T-cell (primary cell): ENCODE results near the gene CCDC92B. TPM values are rescaled to one million over a fixed set of nuclear protein-coding genes. Genes with fewer than 3 reads are reported as not detected.

Experiments
- ATAC-seq, 4 experiments: fragments of 200-7000 bp in 3 of 4; fragments of 150-1000 bp in 1 of 4; cut with Tn5 transposase; replicated peaks in 1 of 4; 1 replicate in 3 of 4; 2 replicates in 1 of 4; pipeline ENCODE4 v1.10.0; 2021; ENCODE audit warnings: moderate library complexity in 3 of 4, mild to moderate bottlenecking in 2 of 4, moderate number of reproducible peaks in 1 of 4
- CTCF ChIA-PET, 2 donors: fragments of 300-600 bp; sonication (Branson Sonifier 250); formaldehyde crosslinking; loops; one replicate each; lab custom pipeline; 2022; ENCODE audit warnings: antibody characterized with exemption in 2 of 2; lab: Charles Lee
- POLR2A ChIA-PET, 2 donors: fragments of 300-600 bp; sonication (Branson Sonifier 250); formaldehyde crosslinking; loops; one replicate each; lab custom pipeline; 2022; ENCODE audit warnings: antibody characterized with exemption in 2 of 2; lab: Charles Lee
- DNase-seq, 35 experiments: peaks; one replicate each; pipeline versions ENCODE4 v3.0.0 to v3.0.0-alpha.2; 2013 to 2023
- H3K27ac ChIP-seq: one replicate; pipeline ENCODE4 v1.5.1; 2013; ENCODE audit warnings: low read length
- H3K27me3 ChIP-seq, 2 experiments: replicated peaks in 1 of 2; 1 replicate in 1 of 2; 2 replicates in 1 of 2; pipeline versions ENCODE4 v1.6.1 to v1.7.0; 2013; ENCODE audit warnings: low read length in 1 of 2, mixed read lengths in 1 of 2; ENCODE audit not compliant: control insufficient read depth in 2 of 2, insufficient read depth in 2 of 2; ENCODE audit errors: extremely low read depth in 1 of 2
- H3K36me3 ChIP-seq, 2 donors: 1 replicate in 1 of 2; 2 replicates in 1 of 2; pipeline versions ENCODE4 v1.6.1 to v1.7.0; 2013; ENCODE audit warnings: low read length in 1 of 2; ENCODE audit not compliant: control insufficient read depth in 2 of 2, insufficient read depth in 1 of 2; ENCODE audit errors: extremely low read depth in 1 of 2
- H3K4me1 ChIP-seq, 2 experiments: 1 replicate in 1 of 2; 2 replicates in 1 of 2; pipeline versions ENCODE4 v1.6.1 to v1.7.0; 2013; ENCODE audit warnings: low read length in 2 of 2, mixed read lengths in 1 of 2; ENCODE audit not compliant: insufficient read depth in 2 of 2, control insufficient read depth in 1 of 2; ENCODE audit errors: extremely low read depth in 1 of 2
- H3K4me3 ChIP-seq, 2 donors: 1 replicate in 1 of 2; 2 replicates in 1 of 2; pipeline versions ENCODE4 v1.5.1 to v1.7.0; 2013; ENCODE audit warnings: mild to moderate bottlenecking in 2 of 2, low read length in 1 of 2, moderate library complexity in 1 of 2; ENCODE audit not compliant: control insufficient read depth in 1 of 2; ENCODE audit errors: extremely low read depth in 1 of 2
- H3K9me3 ChIP-seq: 2 replicates; pipeline ENCODE4 v1.7.0; 2013
- H3K27ac Mint-ChIP-seq, 2 donors: one replicate each; pipeline ENCODE4 v1.8.0; 2020 to 2021; ENCODE audit warnings: mild to moderate bottlenecking in 2 of 2, mixed read lengths in 2 of 2
- H3K27me3 Mint-ChIP-seq, 2 donors: one replicate each; pipeline ENCODE4 v1.8.0; 2021 to 2022; ENCODE audit warnings: mixed read lengths in 2 of 2
- H3K36me3 Mint-ChIP-seq: one replicate; pipeline ENCODE4 v1.8.0; 2021; ENCODE audit warnings: mixed read lengths
- H3K4me1 Mint-ChIP-seq, 3 donors: one replicate each; pipeline ENCODE4 v1.8.0; 2020 to 2022; ENCODE audit warnings: mixed read lengths in 3 of 3, mild to moderate bottlenecking in 1 of 3
- H3K4me3 Mint-ChIP-seq, 3 donors: one replicate each; pipeline ENCODE4 v1.8.0; 2020 to 2022; ENCODE audit warnings: mild to moderate bottlenecking in 3 of 3, mixed read lengths in 3 of 3, moderate library complexity in 3 of 3
- H3K9me3 Mint-ChIP-seq, 3 donors: one replicate each; pipeline ENCODE4 v1.8.0; 2020 to 2022; ENCODE audit warnings: mixed read lengths in 3 of 3
- WGBS: methylation state at CpG from one replicate; pipeline ENCODE4 v1.1.5; 2013; ENCODE audit warnings: missing lambda C conversion rate; ENCODE audit not compliant: insufficient coverage; 5-methylcytosine and 5-hydroxymethylcytosine counted together
- total RNA-seq, 35 experiments: library from RNA in 6 of 35; stranded (reverse) in 6 of 35; fragments of 120-200 nt in 1 of 35; gene quantifications; one replicate each; pipeline versions ENCODE4 v1.2.1 to v1.2.4 and lab custom pipeline; 2013 to 2026

Gene CCDC92B
- total RNA-seq, 5 donors from 2014 or later (not counting 1 experiment from before 2014, with no cell fraction given): 0.13 to 0.53 (median 0.27) TPM; not detected in 1

DNA sequence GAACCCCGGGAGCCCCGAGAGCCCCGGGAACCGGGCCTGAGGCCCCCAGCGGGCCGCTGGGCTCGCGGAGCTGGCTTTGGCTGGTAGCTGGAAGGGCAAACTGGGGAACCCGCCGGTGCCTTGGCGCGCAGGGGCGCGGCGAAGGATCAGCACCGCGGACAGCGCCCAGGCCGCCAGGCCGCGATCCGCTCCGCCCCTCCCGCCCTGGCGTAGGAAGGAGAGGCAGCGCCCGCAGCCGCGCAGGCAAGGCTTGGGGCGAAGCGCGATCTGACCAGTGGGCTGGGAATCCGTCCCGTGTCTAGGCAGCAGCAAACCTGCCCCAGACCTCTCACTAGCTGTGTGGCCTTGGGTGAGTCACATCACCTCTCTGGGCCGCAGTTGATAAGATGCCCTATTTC is 331 bp upstream of the CCDC92B start:
- Mint-ChIP-seq H3K4me3 (peak overlapping the region in 1 of 3 donors; percentile 36), H3K9me3 (no peaks in the 10 kb centered on the region), H3K27ac (no peak overlapping the region), H3K36me3 (no peaks in the 10 kb centered on the region), H3K27me3 (peaks cover 38 to 54% of the 10 kb centered on the region in 2 donors), H3K4me1 (peaks cover 0 to 4% (median 0%) of the 10 kb centered on the region in 3 donors)
- H3K4me1 ChIP-seq: peaks cover 0 to 6% of the 10 kb centered on the region in 2 experiments
- POLR2A ChIA-PET: no interaction called here
- H3K27ac ChIP-seq: no peak overlapping the region
- DNase-seq (peak; percentile 29 to 86 (median 62)), ATAC-seq (peak; percentile 92 to 99 (median 95))
- CTCF ChIA-PET: no interaction called here
- H3K9me3 ChIP-seq: no peaks in the 10 kb centered on the region
- H3K4me3 ChIP-seq: no peak overlapping the region
- peaks cover 13 to 70% of the 10 kb centered on the region in 2 experiments for H3K27me3 ChIP-seq
- H3K36me3 ChIP-seq: no peaks in the 10 kb centered on the region
- WGBS: under 1% methylated on average over 31 of the region's 35 CpGs

DNA sequence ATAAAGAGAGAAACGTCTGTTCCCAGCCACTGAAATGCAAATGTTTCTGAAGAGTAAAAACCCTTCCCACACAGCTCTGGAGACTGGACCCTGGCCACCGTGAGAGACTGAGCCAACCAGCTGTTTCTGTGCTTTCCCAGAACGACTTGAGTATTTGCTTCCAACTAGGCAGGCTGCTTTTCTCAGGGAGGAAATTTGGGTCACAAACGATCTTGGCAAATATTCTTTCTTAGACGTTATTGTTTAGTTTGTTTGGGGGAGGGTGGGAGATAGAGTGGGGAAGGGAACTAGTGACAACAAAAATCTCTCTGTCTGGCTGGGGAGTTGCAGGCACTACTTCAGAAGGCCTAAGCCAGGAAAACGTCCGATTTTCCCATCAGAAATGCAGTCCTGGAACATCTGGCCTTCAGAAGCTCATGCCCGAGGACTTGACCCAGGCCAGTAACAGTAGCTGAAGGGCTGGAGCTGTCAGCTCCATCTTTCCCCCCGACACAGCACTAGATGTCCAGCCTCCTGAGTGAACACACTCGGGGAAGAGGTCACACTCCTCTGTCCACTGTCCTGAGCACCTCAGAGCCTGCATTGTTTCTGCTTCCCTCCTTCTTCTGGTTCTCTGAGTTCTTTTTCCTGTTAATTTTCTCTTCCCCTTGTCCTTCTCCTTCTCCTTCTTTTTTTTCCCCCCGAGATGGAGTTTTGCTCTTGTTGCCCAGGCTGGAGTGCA is 4.0 kb downstream of the CCDC92B start:
- Histone ChIP-seq H3K4me3 (no peak overlapping the region), H3K9me3 (no peaks in the 10 kb centered on the region), H3K27ac (no peak overlapping the region), H3K36me3 (no peaks in the 10 kb centered on the region), H3K4me1 (peaks cover 0 to 6% of the 10 kb centered on the region in 2 experiments), H3K27me3 (peaks cover 10 to 56% of the 10 kb centered on the region in 2 experiments)
- ChIA-PET CTCF (no interaction called here), POLR2A (no interaction called here)
- H3K9me3 Mint-ChIP-seq: peaks cover 0 to 3% (median 0%) of the 10 kb centered on the region in 3 donors
- H3K27me3 Mint-ChIP-seq: peaks cover 38 to 40% of the 10 kb centered on the region in 2 donors
- DNase-seq (no peak), ATAC-seq (no peak)
- H3K27ac Mint-ChIP-seq: no peak overlapping the region
- H3K4me3 Mint-ChIP-seq: no peak overlapping the region
- 43% methylated on average over 9 of the region's 11 CpGs for WGBS
- no peaks in the 10 kb centered on the region for H3K4me1 Mint-ChIP-seq
- no peaks in the 10 kb centered on the region for H3K36me3 Mint-ChIP-seq

DNA sequence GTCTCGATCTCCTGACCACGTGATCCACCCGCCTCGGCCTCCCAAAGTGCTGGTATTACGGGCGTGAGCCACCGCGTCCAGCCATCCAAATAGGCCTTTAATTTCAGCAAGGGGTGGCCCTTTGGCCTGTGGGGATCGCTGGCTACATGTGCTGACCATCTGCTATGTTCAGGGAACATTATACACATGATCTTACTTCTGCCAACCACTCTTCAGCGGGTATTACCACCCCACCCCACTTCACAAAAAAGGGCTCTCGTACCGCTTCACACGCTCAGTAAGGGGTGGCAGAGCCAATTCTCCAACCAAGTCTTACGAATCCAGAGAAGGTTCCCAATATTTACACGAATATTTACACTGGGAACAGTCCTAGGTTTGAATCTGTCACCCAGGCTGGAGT is 11.8 kb downstream of the CCDC92B start:
- ATAC-seq (no peak), DNase-seq (no peak)
- Histone ChIP-seq H3K27me3 (peaks cover 0 to 20% of the 10 kb centered on the region in 2 experiments), H3K4me1 (no peaks in the 10 kb centered on the region), H3K4me3 (no peak overlapping the region), H3K27ac (no peak overlapping the region), H3K36me3 (no peaks in the 10 kb centered on the region), H3K9me3 (no peaks in the 10 kb centered on the region)
- Mint-ChIP-seq H3K4me1 (no peaks in the 10 kb centered on the region), H3K27me3 (peaks cover 11 to 16% of the 10 kb centered on the region in 2 donors), H3K9me3 (peaks cover 0 to under 1% (median 0%) of the 10 kb centered on the region in 3 donors), H3K36me3 (no peaks in the 10 kb centered on the region), H3K4me3 (no peak overlapping the region), H3K27ac (no peak overlapping the region)
- WGBS: 69% methylated on average over 12 of the region's 15 CpGs
- ChIA-PET POLR2A (no interaction called here), CTCF (no interaction called here)

DNA sequence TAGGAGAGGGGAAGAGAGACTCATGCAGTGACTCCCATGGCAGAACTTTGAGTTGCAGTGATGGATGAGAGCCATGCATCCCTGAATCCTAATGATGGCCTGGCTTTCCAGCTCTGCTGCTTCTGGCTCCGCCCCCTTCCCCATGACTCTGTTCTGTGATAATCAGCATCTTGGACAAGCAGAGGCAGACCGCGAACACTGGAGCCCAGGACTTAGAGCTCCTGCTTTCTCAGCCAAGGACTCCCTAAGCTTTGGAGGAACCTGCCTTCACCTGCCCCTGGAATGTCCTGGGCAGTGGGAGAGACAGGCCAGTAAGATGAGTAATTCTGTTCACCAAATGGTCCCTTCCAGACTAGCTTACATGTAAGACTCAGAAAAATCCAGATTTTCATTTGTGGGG is 12.5 kb downstream of the CCDC92B start:
- H3K9me3 Mint-ChIP-seq: no peaks in the 10 kb centered on the region
- Histone ChIP-seq H3K36me3 (no peaks in the 10 kb centered on the region), H3K4me1 (no peaks in the 10 kb centered on the region), H3K9me3 (no peaks in the 10 kb centered on the region), H3K27ac (no peak overlapping the region), H3K27me3 (peaks cover 0 to 20% of the 10 kb centered on the region in 2 experiments), H3K4me3 (no peak overlapping the region)
- ChIA-PET POLR2A (no interaction called here), CTCF (no interaction called here)
- no peaks in the 10 kb centered on the region for H3K36me3 Mint-ChIP-seq
- DNase-seq (no peak), ATAC-seq (no peak)
- H3K4me3 Mint-ChIP-seq: no peak overlapping the region
- WGBS: 96% methylated on average over 3 of the region's 3 CpGs
- peaks cover 12 to 17% of the 10 kb centered on the region in 2 donors for H3K27me3 Mint-ChIP-seq
- H3K27ac Mint-ChIP-seq: no peak overlapping the region
- H3K4me1 Mint-ChIP-seq: no peaks in the 10 kb centered on the region

DNA sequence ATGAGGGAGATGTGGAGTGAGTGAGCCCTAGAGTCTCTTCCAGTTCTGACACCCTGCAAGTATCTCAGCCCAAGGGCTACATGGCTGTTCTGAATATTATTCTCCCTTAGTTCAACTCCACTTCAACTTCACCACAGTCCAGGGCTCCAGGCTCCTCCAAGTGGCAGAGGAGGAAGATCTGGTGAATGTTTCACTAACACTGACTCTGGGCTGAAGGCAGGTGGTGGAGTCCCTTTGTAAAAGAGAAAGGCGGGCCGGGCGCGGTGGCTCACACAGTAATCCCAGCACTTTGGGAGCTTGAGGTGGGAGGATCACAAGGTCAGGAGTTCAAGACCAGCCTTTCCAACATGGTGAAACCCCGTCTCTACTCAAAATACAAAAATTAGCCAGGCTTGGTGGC is 13.6 kb downstream of the CCDC92B start:
- DNase-seq: no peak
- H3K4me1 Mint-ChIP-seq: no peaks in the 10 kb centered on the region
- Histone ChIP-seq H3K36me3 (no peaks in the 10 kb centered on the region), H3K4me3 (no peak overlapping the region), H3K27me3 (peaks cover 0 to 29% of the 10 kb centered on the region in 2 experiments), H3K9me3 (no peaks in the 10 kb centered on the region), H3K27ac (no peak overlapping the region), H3K4me1 (no peaks in the 10 kb centered on the region)
- H3K9me3 Mint-ChIP-seq: no peaks in the 10 kb centered on the region
- no peaks in the 10 kb centered on the region for H3K36me3 Mint-ChIP-seq
- H3K27me3 Mint-ChIP-seq: peaks cover 13 to 14% of the 10 kb centered on the region in 2 donors
- 80% methylated on average over 1 of the region's 5 CpGs for WGBS
- ATAC-seq: no peak
- POLR2A ChIA-PET: no interaction called here
- CTCF ChIA-PET: no interaction called here
- H3K4me3 Mint-ChIP-seq: no peak overlapping the region
- H3K27ac Mint-ChIP-seq: no peak overlapping the region

DNA sequence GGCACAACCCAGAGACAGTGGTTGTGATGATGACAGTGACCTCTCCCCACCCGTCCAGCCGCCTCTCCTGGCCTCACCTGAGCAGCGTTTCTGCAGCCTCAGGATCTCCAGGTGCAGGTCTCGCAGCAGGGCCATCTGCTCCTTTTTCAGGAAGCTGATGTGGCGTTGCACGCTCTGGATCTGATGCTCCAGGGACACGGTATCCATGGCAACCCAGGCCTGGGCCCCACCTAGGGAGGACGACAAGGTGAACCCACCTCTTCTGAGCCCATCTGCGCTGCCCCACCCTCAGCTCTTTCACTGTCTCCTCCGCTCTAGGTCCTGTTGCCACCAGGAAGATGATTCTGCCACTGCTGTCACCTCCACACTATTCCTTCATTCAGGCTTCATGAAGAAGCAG is 14.5 kb downstream of the CCDC92B start:
- Histone ChIP-seq H3K36me3 (no peaks in the 10 kb centered on the region), H3K9me3 (no peaks in the 10 kb centered on the region), H3K27ac (no peak overlapping the region), H3K4me1 (no peaks in the 10 kb centered on the region), H3K27me3 (peaks cover 0 to 38% of the 10 kb centered on the region in 2 experiments), H3K4me3 (no peak overlapping the region)
- no peaks in the 10 kb centered on the region for H3K36me3 Mint-ChIP-seq
- no peak for DNase-seq
- ChIA-PET CTCF (no interaction called here), POLR2A (no interaction called here)
- no peaks in the 10 kb centered on the region for H3K4me1 Mint-ChIP-seq
- H3K27ac Mint-ChIP-seq: no peak overlapping the region
- no peaks in the 10 kb centered on the region for H3K9me3 Mint-ChIP-seq
- WGBS: 70% methylated on average over 9 of the region's 10 CpGs
- H3K4me3 Mint-ChIP-seq: no peak overlapping the region
- peaks cover 12 to 14% of the 10 kb centered on the region in 2 donors for H3K27me3 Mint-ChIP-seq
- no peak for ATAC-seq
